ENCODE measurements around the gene GIPC3.

Gene GIPC3

GRCh38 chr19:3550947-3551791 is 34.1 kb upstream of the GIPC3 start:
- no peak overlapping the region for H3K4me3 ChIP-seq (ENCODE audit: control insufficient read depth in 1 of 7, extremely low read depth in 1 of 7, insufficient read depth in 4 of 7, low read depth in 2 of 7, low read length in 6 of 7)
- H3K9me3 ChIP-seq (ENCODE audit: control extremely low read depth in 1 of 5, control insufficient read depth in 4 of 5, insufficient read depth in 2 of 5, low read depth in 1 of 5, low read length in 4 of 5) = no peaks in the 10 kb centered on the region
- WGBS (ENCODE audit: insufficient coverage) = 95% methylated on average over 24 of the region's 34 CpGs
- DNase-seq = no peak
- no peaks in the 10 kb centered on the region for H3K27me3 ChIP-seq (replicated peaks in 2 of 5; ENCODE audit: control insufficient read depth in 4 of 5, insufficient read depth in 5 of 5, low read length in 4 of 5)
- peaks cover 3 to 44% (median 33%) of the 10 kb centered on the region in 4 experiments for H3K4me1 ChIP-seq (ENCODE audit: control extremely low read depth in 1 of 4, control insufficient read depth in 4 of 4, insufficient read depth in 4 of 4, low read length in 3 of 4)
- peaks cover 2 to 40% (median 13%) of the 10 kb centered on the region in 4 experiments for H3K36me3 ChIP-seq (ENCODE audit: control insufficient read depth in 4 of 4, insufficient read depth in 4 of 4, low read length in 3 of 4)
- H3K27ac ChIP-seq (ENCODE audit: insufficient read depth in 1 of 2, low read depth in 1 of 2, low read length in 2 of 2, poor library complexity in 1 of 2, severe bottlenecking in 2 of 2) = no peak overlapping the region
- ChIA-PET CTCF (interaction anchor here (0.6 to 1.6 kb wide), 2 partner anchors 9 to 34 kb away, joined by 3 read pairs; partner anchors contain the start of gene GIPC3), POLR2A (no interaction called here)

- WGBS (ENCODE audit: insufficient coverage) = 92% methylated on average over 6 of the region's 9 CpGs
- no peak for DNase-seq
- Histone ChIP-seq H3K36me3 (ENCODE audit: control insufficient read depth in 4 of 4, insufficient read depth in 4 of 4, low read length in 3 of 4) (peaks cover 2 to 35% (median 11%) of the 10 kb centered on the region in 4 experiments), H3K27me3 (replicated peaks in 2 of 5; ENCODE audit: control insufficient read depth in 4 of 5, insufficient read depth in 5 of 5, low read length in 4 of 5) (no peaks in the 10 kb centered on the region), H3K4me1 (ENCODE audit: control extremely low read depth in 1 of 4, control insufficient read depth in 4 of 4, insufficient read depth in 4 of 4, low read length in 3 of 4) (peaks cover 6 to 50% (median 38%) of the 10 kb centered on the region in 4 experiments), H3K27ac (ENCODE audit: insufficient read depth in 1 of 2, low read depth in 1 of 2, low read length in 2 of 2, poor library complexity in 1 of 2, severe bottlenecking in 2 of 2) (no peak overlapping the region), H3K9me3 (ENCODE audit: control extremely low read depth in 1 of 5, control insufficient read depth in 4 of 5, insufficient read depth in 2 of 5, low read depth in 1 of 5, low read length in 4 of 5) (no peaks in the 10 kb centered on the region), H3K4me3 (ENCODE audit: control insufficient read depth in 1 of 7, extremely low read depth in 1 of 7, insufficient read depth in 4 of 7, low read depth in 2 of 7, low read length in 6 of 7) (no peak overlapping the region)
- POLR2A ChIA-PET = no interaction called here
- CTCF ChIA-PET = interaction anchor here (1.6 kb wide), 1 partner anchor 34 kb away, joined by 3 read pairs; the partner anchor contains the start of gene GIPC3
Measured at GRCh38 chr19:3551792-3552095, 33.5 kb upstream of the GIPC3 start.

GRCh38 chr19:3554254-3555083 is 30.8 kb upstream of the GIPC3 start:
- ChIA-PET CTCF (interaction anchor here (1.1 to 1.4 kb wide), 2 partner anchors 8 to 31 kb away, joined by 5 to 6 read pairs; partner anchors contain the start of gene GIPC3), POLR2A (interaction anchor here (0.6 to 1.1 kb wide), 4 partner anchors 17 to 501 kb away, joined by 3 to 4 read pairs (median 4); partner anchors contain the start of gene MRPL54)
- 65% methylated on average over 9 of the region's 21 CpGs for WGBS (ENCODE audit: insufficient coverage)
- peaks cover 6 to 53% (median 47%) of the 10 kb centered on the region in 4 experiments for H3K4me1 ChIP-seq (ENCODE audit: control extremely low read depth in 1 of 4, control insufficient read depth in 4 of 4, insufficient read depth in 4 of 4, low read length in 3 of 4)
- no peaks in the 10 kb centered on the region for H3K9me3 ChIP-seq (ENCODE audit: control extremely low read depth in 1 of 5, control insufficient read depth in 4 of 5, insufficient read depth in 2 of 5, low read depth in 1 of 5, low read length in 4 of 5)
- DNase-seq = peak in 2 of 3 donors; percentile 55 to 57
- H3K4me3 ChIP-seq (ENCODE audit: control insufficient read depth in 1 of 7, extremely low read depth in 1 of 7, insufficient read depth in 4 of 7, low read depth in 2 of 7, low read length in 6 of 7) = peak overlapping the region in 6 of 7 experiments; percentile 8 to 43 (median 34)
- H3K36me3 ChIP-seq (ENCODE audit: control insufficient read depth in 4 of 4, insufficient read depth in 4 of 4, low read length in 3 of 4) = peaks cover 0 to 12% (median 2%) of the 10 kb centered on the region in 4 experiments
- peak overlapping the region in 1 of 2 experiments; percentile 45 for H3K27ac ChIP-seq (ENCODE audit: insufficient read depth in 1 of 2, low read depth in 1 of 2, low read length in 2 of 2, poor library complexity in 1 of 2, severe bottlenecking in 2 of 2)
- no peaks in the 10 kb centered on the region for H3K27me3 ChIP-seq (replicated peaks in 2 of 5; ENCODE audit: control insufficient read depth in 4 of 5, insufficient read depth in 5 of 5, low read length in 4 of 5)

GRCh38 chr19:3555653-3556422 is 29.4 kb upstream of the GIPC3 start:
- DNase-seq = no peak
- peaks cover 6 to 63% (median 52%) of the 10 kb centered on the region in 4 experiments for H3K4me1 ChIP-seq (ENCODE audit: control extremely low read depth in 1 of 4, control insufficient read depth in 4 of 4, insufficient read depth in 4 of 4, low read length in 3 of 4)
- H3K27ac ChIP-seq (ENCODE audit: insufficient read depth in 1 of 2, low read depth in 1 of 2, low read length in 2 of 2, poor library complexity in 1 of 2, severe bottlenecking in 2 of 2) = peak overlapping the region in 1 of 2 experiments; percentile 74
- no peaks in the 10 kb centered on the region for H3K27me3 ChIP-seq (replicated peaks in 2 of 5; ENCODE audit: control insufficient read depth in 4 of 5, insufficient read depth in 5 of 5, low read length in 4 of 5)
- ChIA-PET POLR2A (interaction anchor here (0.6 to 0.7 kb wide), 2 partner anchors 118 to 870 kb away, joined by 3 read pairs; no protein-coding TSS in a partner anchor), CTCF (interaction anchor here (0.7 to 2.9 kb wide), 7 partner anchors 11 to 70 kb away, joined by 3 to 25 read pairs (median 4); partner anchors contain the start of gene GIPC3)
- H3K9me3 ChIP-seq (ENCODE audit: control extremely low read depth in 1 of 5, control insufficient read depth in 4 of 5, insufficient read depth in 2 of 5, low read depth in 1 of 5, low read length in 4 of 5) = no peaks in the 10 kb centered on the region
- peaks cover 0 to 10% (median under 1%) of the 10 kb centered on the region in 4 experiments for H3K36me3 ChIP-seq (ENCODE audit: control insufficient read depth in 4 of 4, insufficient read depth in 4 of 4, low read length in 3 of 4)
- H3K4me3 ChIP-seq (ENCODE audit: control insufficient read depth in 1 of 7, extremely low read depth in 1 of 7, insufficient read depth in 4 of 7, low read depth in 2 of 7, low read length in 6 of 7) = peak overlapping the region in 6 of 7 experiments; percentile 19 to 97 (median 90)
- WGBS (ENCODE audit: insufficient coverage) = 92% methylated on average over 11 of the region's 15 CpGs

- WGBS (ENCODE audit: insufficient coverage) = 35% methylated on average over 7 of the region's 9 CpGs
- Histone ChIP-seq H3K9me3 (ENCODE audit: control extremely low read depth in 1 of 5, control insufficient read depth in 4 of 5, insufficient read depth in 2 of 5, low read depth in 1 of 5, low read length in 4 of 5) (no peaks in the 10 kb centered on the region), H3K27me3 (replicated peaks in 2 of 5; ENCODE audit: control insufficient read depth in 4 of 5, insufficient read depth in 5 of 5, low read length in 4 of 5) (no peaks in the 10 kb centered on the region), H3K4me1 (ENCODE audit: control extremely low read depth in 1 of 4, control insufficient read depth in 4 of 4, insufficient read depth in 4 of 4, low read length in 3 of 4) (peaks cover 6 to 63% (median 52%) of the 10 kb centered on the region in 4 experiments), H3K4me3 (ENCODE audit: control insufficient read depth in 1 of 7, extremely low read depth in 1 of 7, insufficient read depth in 4 of 7, low read depth in 2 of 7, low read length in 6 of 7) (peak overlapping the region; percentile 62 to 97 (median 87)), H3K27ac (ENCODE audit: insufficient read depth in 1 of 2, low read depth in 1 of 2, low read length in 2 of 2, poor library complexity in 1 of 2, severe bottlenecking in 2 of 2) (peak overlapping the region in 1 of 2 experiments; percentile 74), H3K36me3 (ENCODE audit: control insufficient read depth in 4 of 4, insufficient read depth in 4 of 4, low read length in 3 of 4) (peaks cover 0 to 4% (median 0%) of the 10 kb centered on the region in 4 experiments)
- POLR2A ChIA-PET = interaction anchor here (0.6 to 0.8 kb wide), 4 partner anchors 117 to 869 kb away, joined by 3 read pairs; no protein-coding TSS in a partner anchor
- no peak for DNase-seq
- CTCF ChIA-PET = interaction anchor here (0.7 to 2.9 kb wide), 8 partner anchors 8 to 71 kb away, joined by 3 to 25 read pairs (median 4); partner anchors contain the start of gene GIPC3
Measured at GRCh38 chr19:3556423-3556977, 28.8 kb upstream of the GIPC3 start.

- no peaks in the 10 kb centered on the region for H3K27me3 ChIP-seq (replicated peaks in 2 of 5; ENCODE audit: control insufficient read depth in 4 of 5, insufficient read depth in 5 of 5, low read length in 4 of 5)
- DNase-seq = peak in 2 of 3 donors; percentile 66 to 76
- peak overlapping the region in 1 of 2 experiments; percentile 74 for H3K27ac ChIP-seq (ENCODE audit: insufficient read depth in 1 of 2, low read depth in 1 of 2, low read length in 2 of 2, poor library complexity in 1 of 2, severe bottlenecking in 2 of 2)
- ChIA-PET CTCF (interaction anchor here (0.9 to 2.9 kb wide), 7 partner anchors 9 to 52 kb away, joined by 3 to 25 read pairs (median 4); partner anchors contain the start of gene GIPC3), POLR2A (interaction anchor here (0.7 to 0.8 kb wide), 4 partner anchors 13 to 173 kb away, joined by 3 to 4 read pairs (median 3); no protein-coding TSS in a partner anchor)
- WGBS (ENCODE audit: insufficient coverage) = 0% methylated on average over 60 of the region's 60 CpGs
- peak overlapping the region; percentile 62 to 97 (median 87) for H3K4me3 ChIP-seq (ENCODE audit: control insufficient read depth in 1 of 7, extremely low read depth in 1 of 7, insufficient read depth in 4 of 7, low read depth in 2 of 7, low read length in 6 of 7)
- H3K9me3 ChIP-seq (ENCODE audit: control extremely low read depth in 1 of 5, control insufficient read depth in 4 of 5, insufficient read depth in 2 of 5, low read depth in 1 of 5, low read length in 4 of 5) = no peaks in the 10 kb centered on the region
- H3K36me3 ChIP-seq (ENCODE audit: control insufficient read depth in 4 of 4, insufficient read depth in 4 of 4, low read length in 3 of 4) = peaks cover 0 to 3% (median 0%) of the 10 kb centered on the region in 4 experiments
- H3K4me1 ChIP-seq (ENCODE audit: control extremely low read depth in 1 of 4, control insufficient read depth in 4 of 4, insufficient read depth in 4 of 4, low read length in 3 of 4) = peaks cover 6 to 63% (median 52%) of the 10 kb centered on the region in 4 experiments
Measured at GRCh38 chr19:3556978-3557460, 28.3 kb upstream of the GIPC3 start.

Measured in common myeloid progenitor, CD34-positive (primary cell).